AG04449 (cell line): ENCODE measurements around the gene KLHL10.

Source experiments
- CTCF ChIA-PET: fragments of 350-600 bp; formaldehyde crosslinking; extraction: SDS; loops from one replicate; lab custom pipeline; 2021; ENCODE audit warnings: antibody characterized with exemption; lab: Yijun Ruan, JAX
- POLR2A ChIA-PET: fragments of 400-600, 350-600 bp; formaldehyde crosslinking; extraction: SDS; loops from one replicate; lab custom pipeline; 2020; ENCODE audit warnings: antibody characterized with exemption, inconsistent platforms; lab: Yijun Ruan, JAX
- DNase-seq: peaks from one replicate; pipeline ENCODE4 v3.0.0-alpha.2; 2010; ENCODE audit warnings: low read depth, low spot score
- H3K4me3 ChIP-seq: 2 replicates; pipeline ENCODE4 v1.5.1; 2011; ENCODE audit warnings: low read depth, mild to moderate bottlenecking, control low read depth, low read length
- CTCF ChIP-seq: IDR thresholded peaks from one replicate; pipeline ENCODE4 v1.5.1; 2011; ENCODE audit warnings: mild to moderate bottlenecking, moderate library complexity, low read length, control low read depth, inconsistent platforms; ENCODE audit not compliant: insufficient read depth; ENCODE audit errors: missing control alignments

Gene KLHL10

GRCh38 chr17:41888332-41888965 lies 50.8 kb downstream of the KLHL10 start:
- ChIA-PET POLR2A (no interaction called here), CTCF (no interaction called here)
- H3K4me3 ChIP-seq, result no peak overlapping the region
- no peak for TF ChIP-seq CTCF
- no peak for DNase-seq

GRCh38 chr17:41891135-41892020 lies 53.8 kb downstream of the KLHL10 start:
- no peak for DNase-seq
- POLR2A ChIA-PET, result no interaction called here
- CTCF ChIA-PET, result interaction anchor here (1.3 kb wide), 1 partner anchor 18 kb away, joined by 3 read pairs; no protein-coding TSS in a partner anchor
- no peak overlapping the region for H3K4me3 ChIP-seq
- TF ChIP-seq CTCF, result no peak

- CTCF ChIA-PET, result no interaction called here
- POLR2A ChIA-PET, result no interaction called here
- DNase-seq, result no peak
- H3K4me3 ChIP-seq, result no peak overlapping the region
- TF ChIP-seq CTCF, result no peak
These were observed 54.4 kb downstream of the KLHL10 start for GRCh38 chr17:41892021-41892376.

- no peak overlapping the region for H3K4me3 ChIP-seq
- no peak for DNase-seq
- ChIA-PET CTCF (interaction anchor here (1.3 to 1.5 kb wide), 2 partner anchors 20 to 77 kb away, joined by 3 read pairs; no protein-coding TSS in a partner anchor), POLR2A (interaction anchor here (2.1 kb wide), 1 partner anchor 18 kb away, joined by 21 read pairs; no protein-coding TSS in a partner anchor)
- no peak for TF ChIP-seq CTCF
These were observed 55.8 kb downstream of the KLHL10 start for GRCh38 chr17:41893384-41893783.

GRCh38 chr17:41894791-41895331 lies 57.2 kb downstream of the KLHL10 start:
- DNase-seq, result peak; percentile 61
- TF ChIP-seq CTCF, result no peak
- H3K4me3 ChIP-seq, result no peak overlapping the region; the same call in 1 of the 2 replicates
- ChIA-PET CTCF (interaction anchor here (1.1 to 1.5 kb wide), 4 partner anchors 11 to 33 kb away, joined by 3 to 4 read pairs (median 4); no protein-coding TSS in a partner anchor), POLR2A (interaction anchor here (0.7 to 2.1 kb wide), 9 partner anchors 12 to 1516 kb away, joined by 3 to 21 read pairs (median 4); partner anchors contain the start of genes ACLY and KLHL11)
